Ascending aorta (tissue), 2 donors: Measurements from ENCODE around the gene ZNF101. TPM values are rescaled to one million over a fixed set of nuclear protein-coding genes. Genes with fewer than 3 reads are reported as not detected.
"Not testable (repeated sequence)": the region's sequence is repeated elsewhere in the genome, so short reads cannot be mapped to it uniquely, and the experiment has no call there.

ENCODE experiments used
- DNase-seq, 2 donors: peaks; one replicate each; pipeline ENCODE4 v3.0.0-alpha.2; 2019; ENCODE audit warnings: low spot score in 2 of 2
- H3K27ac ChIP-seq, 2 donors: fragments of 200-600 bp; sonication (generic); one replicate each; pipeline ENCODE4 v1.5.1; 2016 to 2017; ENCODE audit warnings: mild to moderate bottlenecking in 1 of 2
- H3K27me3 ChIP-seq: fragments of 200-600 bp; sonication (generic); one replicate; pipeline ENCODE4 v1.5.1; 2017
- H3K36me3 ChIP-seq, 2 donors: fragments of 200-600 bp; sonication (generic); one replicate each; pipeline ENCODE4 v1.5.1; 2016
- H3K4me1 ChIP-seq, 2 donors: fragments of 200-600 bp; sonication (generic); one replicate each; pipeline ENCODE4 v1.5.1; 2016 to 2017; ENCODE audit warnings: mild to moderate bottlenecking in 1 of 2
- H3K4me3 ChIP-seq, 2 donors: fragments of 200-600 bp; sonication (generic); one replicate each; pipeline ENCODE4 v1.5.1; 2016 to 2017; ENCODE audit warnings: mild to moderate bottlenecking in 1 of 2
- H3K9me3 ChIP-seq, 2 donors: fragments of 200-600 bp; sonication (generic); one replicate each; pipeline ENCODE4 v1.5.1; 2016
- CTCF ChIP-seq, 3 experiments: fragments of 200-600 bp in 2 of 3; fragments of 450-650 bp in 1 of 3; sonication (generic) in 2 of 3; IDR thresholded peaks; one replicate each; pipeline ENCODE4 v1.5.1; 2016 to 2019; ENCODE audit warnings: antibody characterized with exemption in 3 of 3, mild to moderate bottlenecking in 1 of 3, moderate library complexity in 1 of 3
- intact Hi-C: fragments of 100-400 bp; cut with DNase I; formaldehyde crosslinking; loops from one replicate; pipeline ENCODE4 v1.15.1; 2023
- total RNA-seq: library from RNA; depleted of rRNA; stranded (reverse); fragments of >200 nt; gene quantifications from one replicate; pipeline ENCODE4 v1.1.0, GENCODE V29; 2016

The ZNF101 gene
- total RNA-seq, 1 donor from 2014 or later = 1.3 TPM

DNA sequence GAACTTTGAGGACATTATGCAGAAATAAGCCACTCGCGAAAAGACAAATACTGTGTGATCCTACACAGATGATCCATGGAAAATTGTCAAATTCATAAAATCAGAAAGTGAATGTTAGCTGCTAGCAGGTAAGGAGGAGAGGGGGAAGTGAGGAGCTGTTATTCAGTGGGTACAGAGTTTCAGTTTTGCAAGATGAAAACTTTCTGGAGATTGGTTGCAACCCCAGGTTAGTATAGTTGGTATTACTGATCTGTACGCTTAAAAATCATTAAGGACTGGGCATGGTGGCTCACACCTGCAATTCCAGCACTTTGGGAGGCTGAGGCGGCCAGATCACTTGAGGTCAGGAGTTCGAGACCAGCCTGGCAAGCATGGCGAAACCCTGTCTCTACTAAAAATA is 17.9 kb downstream of the ZNF101 start:
- intact Hi-C loops = no loop called here
- Histone ChIP-seq H3K36me3 (peaks cover 0 to 23% of the 10 kb centered on the region in 2 donors), H3K27ac (no peak overlapping the region), H3K4me3 (no peak overlapping the region), H3K9me3 (peaks cover 13 to 67% of the 10 kb centered on the region in 2 donors), H3K27me3 (no peaks in the 10 kb centered on the region), H3K4me1 (no peaks in the 10 kb centered on the region)
- TF ChIP-seq CTCF (IDR thresholded peaks at IDR 0.05) = no peak
- no peak for DNase-seq

DNA sequence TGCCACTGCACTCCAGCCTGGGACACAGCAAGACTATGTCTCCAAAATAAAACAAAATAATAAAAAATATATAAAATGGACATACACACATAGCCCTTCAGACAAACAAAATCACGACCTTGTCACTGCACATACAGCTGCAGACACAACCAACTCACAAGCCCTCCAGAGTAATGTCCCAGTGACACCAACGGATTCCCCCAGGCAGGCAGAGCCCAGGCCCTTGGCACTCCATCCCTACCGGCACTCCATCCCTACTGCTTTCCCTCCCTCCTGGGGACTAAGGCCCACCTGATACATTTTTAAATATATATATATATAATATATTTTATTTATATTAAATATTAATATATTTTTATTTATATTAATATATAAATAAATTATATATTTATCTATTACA is 18.5 kb downstream of the ZNF101 start:
- intact Hi-C loops = no loop called here
- Histone ChIP-seq H3K27ac (no peak overlapping the region), H3K4me3 (no peak overlapping the region), H3K9me3 (peaks cover 13 to 66% of the 10 kb centered on the region in 2 donors), H3K4me1 (no peaks in the 10 kb centered on the region), H3K27me3 (no peaks in the 10 kb centered on the region), H3K36me3 (peaks cover 0 to 21% of the 10 kb centered on the region in 2 donors)
- TF ChIP-seq CTCF (IDR thresholded peaks at IDR 0.05) = no peak
- DNase-seq = no peak

DNA sequence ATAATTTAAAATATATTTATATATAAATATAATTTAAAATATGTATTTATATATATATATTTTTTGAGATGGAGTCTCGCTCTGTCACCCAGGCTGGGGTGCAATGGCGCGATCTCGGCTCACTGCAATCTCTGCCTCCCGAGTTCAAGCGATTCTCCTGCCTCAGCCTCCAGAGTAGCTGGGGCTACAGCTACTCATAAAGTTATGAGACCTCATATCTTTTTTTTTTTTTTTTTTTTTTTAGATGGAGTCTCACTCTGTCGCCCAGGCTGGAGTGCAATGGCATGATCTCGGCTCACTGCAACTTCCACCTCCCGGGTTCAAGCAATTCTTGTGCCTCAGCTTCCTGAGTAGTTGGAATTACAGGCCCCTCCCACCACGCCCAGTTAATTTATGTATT is 20.4 kb downstream of the ZNF101 start:
- Histone ChIP-seq H3K9me3 (peaks cover 13 to 58% of the 10 kb centered on the region in 2 donors), H3K36me3 (peaks cover 0 to 12% of the 10 kb centered on the region in 2 donors)
- intact Hi-C loops, H3K27me3 ChIP-seq, H3K4me3 ChIP-seq, H3K27ac ChIP-seq, H3K4me1 ChIP-seq, DNase-seq: not testable (repeated sequence)

- Histone ChIP-seq H3K4me1 (no peaks in the 10 kb centered on the region), H3K27ac (no peak overlapping the region), H3K36me3 (peaks cover 0 to 4% of the 10 kb centered on the region in 2 donors), H3K4me3 (no peak overlapping the region), H3K27me3 (no peaks in the 10 kb centered on the region), H3K9me3 (peaks cover 0 to 58% of the 10 kb centered on the region in 2 donors)
- intact Hi-C loops = no loop called here
- no peak for DNase-seq
- TF ChIP-seq CTCF (IDR thresholded peaks at IDR 0.05) = no peak
These were observed 23.0 kb downstream of the ZNF101 start for GRCh38 chr19:19691683-19692082.

GRCh38 chr19:19696386-19696785 is 27.7 kb downstream of the ZNF101 start:
- Histone ChIP-seq H3K36me3 (peaks cover 5 to 11% of the 10 kb centered on the region in 2 donors), H3K27me3 (no peaks in the 10 kb centered on the region), H3K9me3 (peaks cover 30 to 86% of the 10 kb centered on the region in 2 donors), H3K4me3 (no peak overlapping the region), H3K4me1 (no peaks in the 10 kb centered on the region), H3K27ac (no peak overlapping the region)
- intact Hi-C loops = no loop called here
- DNase-seq = no peak
- no peak for TF ChIP-seq CTCF (IDR thresholded peaks at IDR 0.05)

GRCh38 chr19:19697589-19697988 is 28.9 kb downstream of the ZNF101 start:
- intact Hi-C loops = no loop called here
- Histone ChIP-seq H3K4me1 (no peaks in the 10 kb centered on the region), H3K36me3 (peaks cover 5 to 17% of the 10 kb centered on the region in 2 donors), H3K4me3 (no peak overlapping the region), H3K27ac (no peak overlapping the region), H3K27me3 (no peaks in the 10 kb centered on the region), H3K9me3 (peaks cover 36 to 92% of the 10 kb centered on the region in 2 donors)
- no peak for TF ChIP-seq CTCF (IDR thresholded peaks at IDR 0.05)
- DNase-seq = no peak

DNA sequence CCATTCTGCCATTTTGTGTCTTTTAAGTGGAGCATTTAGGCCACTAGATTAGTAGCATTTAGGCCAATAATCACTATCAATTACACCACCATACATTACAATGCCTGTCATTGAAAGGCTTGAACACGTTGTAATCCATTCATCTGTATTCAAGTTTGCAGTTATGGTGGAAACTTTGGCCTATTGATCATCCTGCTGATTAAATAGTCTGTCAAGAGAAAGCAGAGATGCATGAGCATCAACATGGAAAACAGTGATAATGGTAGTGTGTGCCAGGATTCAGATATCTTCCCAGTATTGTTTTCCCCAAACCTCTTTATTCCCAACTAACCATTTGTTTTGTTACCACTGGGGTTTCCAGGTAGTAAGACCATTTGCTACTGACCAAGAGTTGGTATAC is 31.9 kb downstream of the ZNF101 start:
- H3K4me1 ChIP-seq, H3K27me3 ChIP-seq, H3K4me3 ChIP-seq, intact Hi-C loops, DNase-seq, H3K27ac ChIP-seq: not testable (repeated sequence)
- Histone ChIP-seq H3K36me3 (peaks cover 8 to 45% of the 10 kb centered on the region in 2 donors), H3K9me3 (peaks cover 58 to 95% of the 10 kb centered on the region in 2 donors)
